ENCODE measurements around the gene RHBDL1.

- TF ChIP-seq, protein P1, sequence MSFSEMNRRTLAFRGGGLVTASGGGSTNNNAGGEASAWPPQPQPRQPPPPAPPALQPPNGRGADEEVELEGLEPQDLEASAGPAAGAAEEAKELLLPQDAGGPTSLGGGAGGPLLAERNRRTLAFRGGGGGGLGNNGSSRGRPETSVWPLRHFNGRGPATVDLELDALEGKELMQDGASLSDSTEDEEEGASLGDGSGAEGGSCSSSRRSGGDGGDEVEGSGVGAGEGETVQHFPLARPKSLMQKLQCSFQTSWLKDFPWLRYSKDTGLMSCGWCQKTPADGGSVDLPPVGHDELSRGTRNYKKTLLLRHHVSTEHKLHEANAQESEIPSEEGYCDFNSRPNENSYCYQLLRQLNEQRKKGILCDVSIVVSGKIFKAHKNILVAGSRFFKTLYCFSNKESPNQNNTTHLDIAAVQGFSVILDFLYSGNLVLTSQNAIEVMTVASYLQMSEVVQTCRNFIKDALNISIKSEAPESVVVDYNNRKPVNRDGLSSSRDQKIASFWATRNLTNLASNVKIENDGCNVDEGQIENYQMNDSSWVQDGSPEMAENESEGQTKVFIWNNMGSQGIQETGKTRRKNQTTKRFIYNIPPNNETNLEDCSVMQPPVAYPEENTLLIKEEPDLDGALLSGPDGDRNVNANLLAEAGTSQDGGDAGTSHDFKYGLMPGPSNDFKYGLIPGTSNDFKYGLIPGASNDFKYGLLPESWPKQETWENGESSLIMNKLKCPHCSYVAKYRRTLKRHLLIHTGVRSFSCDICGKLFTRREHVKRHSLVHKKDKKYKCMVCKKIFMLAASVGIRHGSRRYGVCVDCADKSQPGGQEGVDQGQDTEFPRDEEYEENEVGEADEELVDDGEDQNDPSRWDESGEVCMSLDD (tag by site-specific recombination; IDR thresholded peaks at IDR 0.05), result no peak
- TF ChIP-seq GLIS1 (tag by site-specific recombination; IDR thresholded peaks at IDR 0.05) (peak; percentile 87), ZNF132 (tag by site-specific recombination; IDR thresholded peaks at IDR 0.05; ENCODE audit: borderline replicate concordance) (no peak), ZNF571 (tag by site-specific recombination; IDR thresholded peaks at IDR 0.05) (no peak), ZNF239 (tag by site-specific recombination; IDR thresholded peaks at IDR 0.05) (0 out of 2 replicates have a peak, but pooled peaks have one; percentile 13), ZNF416 (tag by site-specific recombination; IDR thresholded peaks at IDR 0.05) (no peak), ZNF488 (tag by site-specific recombination; IDR thresholded peaks at IDR 0.05) (no peak; the same call in 1 of the 2 replicates), HOXA7 (CRISPR knock-in tag; IDR thresholded peaks at IDR 0.05; ENCODE audit: borderline replicate concordance) (no peak), YY1 (tag by site-specific recombination; IDR thresholded peaks at IDR 0.05) (peak; percentile 19; the same call in 1 of the 2 replicates), SETDB1 (IDR thresholded peaks at IDR 0.05; ENCODE audit: insufficient read length, low read length) (no peak), ZNF23 (tag by site-specific recombination; IDR thresholded peaks at IDR 0.05; ENCODE audit: borderline replicate concordance) (no peak)
- TF ChIP-seq, protein P2, sequence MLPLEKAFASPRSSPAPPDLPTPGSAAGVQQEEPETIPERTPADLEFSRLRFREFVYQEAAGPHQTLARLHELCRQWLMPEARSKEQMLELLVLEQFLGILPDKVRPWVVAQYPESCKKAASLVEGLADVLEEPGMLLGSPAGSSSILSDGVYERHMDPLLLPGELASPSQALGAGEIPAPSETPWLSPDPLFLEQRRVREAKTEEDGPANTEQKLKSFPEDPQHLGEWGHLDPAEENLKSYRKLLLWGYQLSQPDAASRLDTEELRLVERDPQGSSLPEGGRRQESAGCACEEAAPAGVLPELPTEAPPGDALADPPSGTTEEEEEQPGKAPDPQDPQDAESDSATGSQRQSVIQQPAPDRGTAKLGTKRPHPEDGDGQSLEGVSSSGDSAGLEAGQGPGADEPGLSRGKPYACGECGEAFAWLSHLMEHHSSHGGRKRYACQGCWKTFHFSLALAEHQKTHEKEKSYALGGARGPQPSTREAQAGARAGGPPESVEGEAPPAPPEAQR (tag by site-specific recombination; IDR thresholded peaks at IDR 0.05), result no peak
- TF ChIP-seq, protein P3, sequence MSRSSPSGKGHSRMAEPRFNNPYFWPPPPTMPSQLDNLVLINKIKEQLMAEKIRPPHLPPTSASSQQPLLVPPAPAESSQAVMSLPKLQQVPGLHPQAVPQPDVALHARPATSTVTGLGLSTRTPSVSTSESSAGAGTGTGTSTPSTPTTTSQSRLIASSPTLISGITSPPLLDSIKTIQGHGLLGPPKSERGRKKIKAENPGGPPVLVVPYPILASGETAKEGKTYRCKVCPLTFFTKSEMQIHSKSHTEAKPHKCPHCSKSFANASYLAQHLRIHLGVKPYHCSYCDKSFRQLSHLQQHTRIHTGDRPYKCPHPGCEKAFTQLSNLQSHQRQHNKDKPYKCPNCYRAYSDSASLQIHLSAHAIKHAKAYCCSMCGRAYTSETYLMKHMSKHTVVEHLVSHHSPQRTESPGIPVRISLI (tag by site-specific recombination; IDR thresholded peaks at IDR 0.05), result no peak
Observed at GRCh38 chr16:681746-682427, 6.4 kb downstream of the RHBDL1 start.
